Spleen (tissue), 7 donors: Measurements from ENCODE around the gene CELA2B.
A peak's percentile ranks its signal among the peaks of the same experiment; 100 is the strongest.

Source experiments
- CTCF ChIP-seq, 11 experiments: fragments of 200-600 bp in 7 of 11; fragments of 450-650 bp in 4 of 11; sonication (generic) in 4 of 11; IDR thresholded peaks in 8 of 11; conservative IDR thresholded peaks in 3 of 11; 1 replicate in 7 of 11; 2 replicates in 4 of 11; pipeline versions ENCODE4 v1.4.0 to v1.8.0; 2016 to 2021; ENCODE audit warnings: antibody characterized with exemption in 11 of 11, inconsistent platforms in 4 of 11, mild to moderate bottlenecking in 1 of 11
- POLR2A ChIP-seq, 3 donors: fragments of 450-650 bp; IDR thresholded peaks; one replicate each; pipeline ENCODE4 v1.5.1; 2017; ENCODE audit warnings: antibody characterized with exemption in 3 of 3, mild to moderate bottlenecking in 1 of 3
- donor health status: DM: no; HTN: no; CAD: no; lungs with moderate emphysema.
- donor health status: DM: no; HTN: no; CAD: no.
- donor health status: DM: no; HTN: no; CAD: no.

- TF ChIP-seq CTCF (IDR thresholded peaks at IDR 0.05 in 8 of 11, conservative IDR thresholded peaks at IDR 0.05 in 3 of 11) (peak in 7 of 11 experiments; percentile 17 to 61 (median 46)), POLR2A (IDR thresholded peaks at IDR 0.05) (peak in 2 of 3 donors; percentile 26 to 50)
These were observed 50.8 kb downstream of the CELA2B start, which contains the start of gene DNAJC16 for GRCh38 chr1:15526490-15527339.
